Fibroblast of the conjunctiva (primary cell): ENCODE results near the gene MITD1.
"Not testable (repeated sequence)": the region's sequence is repeated elsewhere in the genome, so short reads cannot be mapped to it uniquely, and the experiment has no call there.

Experiments
- DNase-seq: peaks from one replicate; pipeline ENCODE4 v3.0.0-alpha.2; 2010; ENCODE audit warnings: low read depth

The MITD1 gene

DNA sequence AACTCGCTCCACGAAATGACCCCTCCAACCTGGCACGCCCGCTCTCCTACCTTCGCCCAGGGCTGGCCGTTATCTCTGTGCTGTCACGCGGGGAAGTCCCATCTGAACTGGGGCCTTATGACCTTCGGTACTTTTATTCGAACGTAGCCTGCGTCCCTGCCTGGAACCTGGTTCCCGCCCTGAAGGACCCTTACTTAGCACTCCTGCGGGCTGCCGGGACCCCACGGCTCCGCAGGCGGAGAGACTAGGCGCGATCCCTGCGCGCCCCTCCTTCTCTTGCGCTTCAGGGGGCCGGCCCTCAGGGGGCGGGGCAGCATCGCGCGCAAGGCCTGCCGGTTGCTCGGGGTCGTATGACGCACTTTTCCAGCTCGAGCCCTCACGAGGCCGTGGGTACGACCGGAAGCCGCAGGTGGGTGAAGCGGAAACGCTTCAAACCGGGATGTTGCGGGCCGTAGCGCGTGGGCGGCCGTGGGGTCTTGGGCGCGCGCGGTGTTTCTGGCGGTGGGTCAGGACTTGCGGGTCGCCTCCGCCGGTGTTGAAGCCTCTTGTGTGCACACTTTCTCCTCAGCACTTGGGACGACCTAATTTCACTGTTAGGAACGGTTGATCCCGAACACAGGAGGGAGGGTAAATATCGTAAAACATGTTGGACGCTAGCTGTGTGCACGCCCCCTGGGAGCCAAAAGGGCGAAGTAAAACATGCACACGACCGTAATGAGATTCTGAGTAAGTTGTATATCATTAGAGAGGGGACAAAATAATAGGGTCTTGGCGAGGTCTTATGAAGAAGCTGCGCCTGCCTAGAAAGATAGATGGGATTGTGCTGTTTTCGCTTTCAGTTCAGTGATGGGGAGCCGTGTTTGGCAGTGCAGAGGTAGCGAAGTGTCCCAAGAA, 26.0 kb downstream of the MITD1 start, which contains the start of the genes LIPT1 and TSGA10:
Gene LIPT1, plus strand, starts transcription at position 325 of the 894 bp plus-strand sequence. CDS start 6,991 bp downstream, outside the sequence.
Gene TSGA10, minus strand, starts transcription at position 300 of the 894 bp plus-strand sequence. CDS start 45,503 bp downstream, outside the sequence.
- peak; percentile 80 for DNase-seq

GRCh38 chr2:99153921-99154604, 26.8 kb downstream of the MITD1 start:
- DNase-seq, result no peak

GRCh38 chr2:99152199-99152895, 28.5 kb downstream of the MITD1 start:
- DNase-seq, result no peak

DNA sequence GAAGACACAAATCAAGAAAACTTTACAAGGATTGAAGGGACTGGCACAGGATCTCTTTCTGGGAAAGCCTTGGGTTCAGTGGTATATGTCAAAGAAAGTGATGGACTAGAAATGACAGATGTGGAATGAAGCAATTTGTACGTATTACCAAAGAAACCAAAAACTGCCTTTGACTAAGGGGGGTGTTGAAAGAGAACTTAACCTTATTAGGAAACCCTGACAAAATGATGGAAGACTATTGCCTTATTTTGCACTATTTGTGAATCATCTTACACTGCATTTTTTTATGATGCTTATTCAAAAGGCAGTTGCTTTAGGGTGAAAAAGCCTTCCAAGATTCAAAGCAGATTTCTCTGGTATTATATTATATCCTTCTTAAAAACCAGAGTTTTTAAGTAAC, 30.2 kb downstream of the MITD1 start:
- no peak for DNase-seq

DNA sequence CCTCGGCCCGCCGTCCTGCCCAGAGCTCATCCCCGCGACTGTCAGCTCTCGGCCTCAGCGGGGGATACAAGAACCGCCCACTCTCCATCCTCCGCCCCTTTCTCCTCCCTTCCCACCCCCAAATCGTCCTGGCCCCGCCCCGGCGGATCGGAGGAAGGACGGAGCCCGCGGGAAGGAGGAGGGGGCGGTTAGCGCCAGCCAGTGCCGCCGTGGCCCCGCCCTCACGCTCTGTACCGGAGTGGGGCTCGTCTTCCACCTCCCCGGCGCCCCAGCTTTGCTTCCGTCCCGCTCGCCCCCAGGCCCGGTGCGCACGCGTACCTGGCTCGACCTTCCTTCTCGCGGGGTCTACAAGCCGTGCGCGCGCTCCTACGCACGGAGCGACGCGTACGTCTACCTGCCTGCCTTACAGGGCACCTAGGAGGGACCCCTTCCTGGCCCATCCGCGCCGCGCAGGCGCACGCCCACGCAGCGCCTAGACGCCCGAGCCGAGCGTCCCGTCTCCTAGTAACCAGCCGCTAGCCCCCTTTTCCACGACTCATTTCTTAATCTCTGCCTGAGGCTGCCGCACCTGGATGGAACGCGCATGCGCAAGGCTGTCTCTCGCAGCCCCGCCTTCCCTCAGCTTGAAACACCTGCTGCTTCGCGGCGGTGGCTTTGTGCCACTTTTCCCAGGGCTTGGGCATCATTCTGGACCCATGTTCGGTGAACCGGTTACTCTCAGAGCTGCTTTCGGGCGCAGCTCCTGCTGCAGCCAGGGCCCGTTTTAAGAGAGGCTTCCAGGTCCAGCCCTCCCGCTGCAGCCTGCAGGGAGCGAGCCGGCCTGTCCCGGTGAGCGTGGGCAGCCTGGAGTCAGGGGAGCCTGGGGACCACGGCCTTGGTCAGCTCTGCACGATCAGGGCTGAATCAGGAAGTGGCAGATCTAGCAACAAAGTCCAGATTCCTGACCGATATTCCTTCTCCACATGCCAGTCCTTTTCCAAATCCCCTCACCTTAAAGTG, 39.4 kb downstream of the MITD1 start, which contains the start of gene C2orf15:
Gene C2orf15, plus strand, starts transcription at position 598 of the 999 bp plus-strand sequence. CDS start 8,852 bp downstream, outside the sequence.
- DNase-seq, result peak; percentile 60

GRCh38 chr2:99140860-99141109, 40.1 kb downstream of the MITD1 start:
- DNase-seq, result no peak

DNA sequence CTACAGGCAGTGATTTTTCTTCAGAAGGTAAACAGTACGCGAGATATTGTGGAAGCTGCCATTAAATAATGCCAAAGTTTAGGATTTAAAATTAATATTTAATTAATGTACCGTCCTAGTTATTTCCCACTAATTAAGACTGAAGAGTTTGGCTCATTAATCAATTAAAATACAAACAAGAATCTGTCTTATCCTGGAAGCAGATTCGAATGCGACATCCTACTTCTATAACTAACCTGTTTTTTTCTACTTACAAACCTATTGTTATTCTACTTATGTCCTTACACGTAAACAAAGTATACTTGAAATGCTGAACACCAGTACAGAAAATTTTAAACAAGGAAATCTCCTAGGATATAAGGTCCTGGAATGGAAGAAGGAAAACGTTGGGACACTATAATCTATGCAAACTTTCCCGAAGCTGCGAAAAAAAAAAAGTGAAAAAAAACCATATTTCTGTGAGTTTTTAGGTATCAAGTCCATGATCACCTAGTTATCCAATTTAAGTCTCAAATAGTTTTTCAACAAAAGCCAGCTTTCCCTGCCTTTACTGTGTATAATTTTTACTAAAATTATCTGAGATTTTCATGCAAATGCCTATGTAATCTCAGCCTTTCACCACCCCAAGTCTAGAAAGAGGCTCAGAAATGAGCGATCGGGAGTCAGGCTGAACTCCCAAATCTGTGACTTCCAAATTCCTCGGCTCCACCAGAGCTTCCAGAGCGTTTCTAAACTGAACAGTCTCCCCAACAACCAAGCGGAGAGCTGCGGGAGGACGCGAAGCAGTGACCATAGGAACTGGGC, 40.6 kb downstream of the MITD1 start:
- DNase-seq, result no peak

DNA sequence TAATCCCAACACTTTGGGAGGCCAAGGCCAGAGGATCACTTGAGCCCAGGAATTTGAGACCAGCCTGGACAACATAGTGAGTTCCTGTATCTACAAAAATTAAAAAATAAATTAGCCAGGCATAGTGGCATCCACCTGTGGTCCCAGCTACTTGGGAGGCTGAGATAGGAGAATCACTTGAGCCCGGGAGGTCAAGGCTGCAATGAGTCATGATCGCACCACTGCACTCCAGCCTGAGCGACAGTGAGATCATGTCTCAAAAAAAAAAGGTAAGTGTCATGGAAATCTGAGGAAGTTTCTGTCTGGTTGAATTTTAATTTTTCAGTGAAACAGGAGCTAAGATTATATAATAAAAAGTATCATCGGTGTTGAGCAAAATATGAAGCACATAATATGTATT, 41.9 kb downstream of the MITD1 start:
- DNase-seq, result no peak

DNA sequence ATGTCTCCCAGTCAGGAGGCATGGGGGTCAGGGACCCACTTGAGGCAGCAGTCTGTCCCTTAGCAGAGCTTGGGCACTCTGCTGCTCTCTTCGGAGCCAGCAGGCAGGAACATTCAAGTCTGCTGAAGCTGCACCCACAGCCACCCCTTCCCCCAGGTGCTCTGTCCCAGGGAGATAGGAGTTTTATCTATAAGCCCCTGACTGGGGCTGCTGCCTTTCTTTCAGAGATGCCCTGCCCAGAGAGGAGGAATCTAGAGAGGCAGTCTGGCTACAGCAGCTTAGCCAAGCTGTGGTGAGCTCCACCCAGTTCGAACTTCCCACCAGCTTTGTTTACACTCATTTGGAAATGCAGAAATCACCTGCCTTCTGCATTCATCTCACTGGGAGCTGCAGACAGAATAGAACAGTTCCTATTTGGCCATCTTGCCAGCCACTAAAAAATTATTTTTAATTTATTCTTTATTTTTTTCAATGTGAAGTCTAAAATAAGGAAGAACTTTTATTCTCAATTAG, 45.8 kb downstream of the MITD1 start:
- not testable (repeated sequence) for DNase-seq

- DNase-seq, result no peak
Measured at GRCh38 chr2:99127981-99128380, 52.9 kb downstream of the MITD1 start.
